GM19239 (cell line): Measurements from ENCODE around the gene SYNPR.

Source experiments
- DNase-seq: peaks from one replicate; pipeline ENCODE4 v3.0.0; 2011; ENCODE audit warnings: low spot score; ENCODE audit not compliant: insufficient read length
- FAIRE-seq: peaks from 2 replicates; lab custom pipeline; 2011; peaks lifted over from hg19 to GRCh38; lab: Jason Lieb, UNC

Gene SYNPR

DNA sequence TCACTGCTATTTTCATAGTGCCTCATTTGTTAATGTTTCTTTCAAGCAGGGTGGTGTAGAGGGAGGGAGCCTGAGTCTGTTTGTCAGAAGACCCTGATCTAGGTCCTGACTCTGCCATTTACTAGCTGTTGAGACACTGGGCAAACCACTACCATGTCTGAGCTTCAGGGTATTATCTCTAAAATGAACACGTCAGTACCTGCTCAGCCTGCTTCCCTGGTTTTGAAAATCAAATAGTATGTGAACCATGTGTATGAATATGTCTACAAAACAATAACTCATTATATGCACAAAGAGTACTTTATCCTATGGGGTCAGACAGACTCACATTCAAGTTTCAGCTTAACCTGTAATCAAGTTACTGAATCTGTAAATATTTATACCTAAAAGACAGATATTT, 25.1 kb downstream of the SYNPR start:
- no peak for FAIRE-seq

GRCh38 chr3:63304421-63304820, 26.3 kb downstream of the SYNPR start:
- DNase-seq: no peak

More for the DNA sequence above, 25.1 kb downstream of the SYNPR start:
- DNase-seq: no peak

GRCh38 chr3:63308072-63308471, 30.0 kb downstream of the SYNPR start:
- FAIRE-seq (no peak), DNase-seq (no peak)

More at GRCh38 chr3:63304421-63304820, 26.3 kb downstream of the SYNPR start:
- no peak for FAIRE-seq

DNA sequence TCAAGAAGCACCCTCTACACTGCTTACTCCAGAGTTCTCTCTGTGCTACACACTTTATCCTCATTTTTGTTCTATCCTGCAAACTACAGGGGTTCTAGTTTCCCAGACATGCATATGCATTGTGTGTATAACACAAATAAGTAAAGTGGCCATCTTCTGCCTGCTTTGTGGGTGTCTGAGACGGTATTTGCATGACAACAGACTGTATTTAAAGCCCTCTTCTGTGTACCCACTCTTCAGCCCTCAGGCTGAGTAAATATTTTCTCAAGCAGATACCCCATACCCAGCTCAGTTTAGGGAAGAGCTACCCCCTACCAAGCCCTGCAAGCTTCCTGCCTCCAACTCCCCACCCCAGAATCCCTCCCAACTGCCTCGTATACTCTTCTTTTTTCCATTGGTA, 31.7 kb downstream of the SYNPR start:
- FAIRE-seq: no peak
- DNase-seq: no peak

DNA sequence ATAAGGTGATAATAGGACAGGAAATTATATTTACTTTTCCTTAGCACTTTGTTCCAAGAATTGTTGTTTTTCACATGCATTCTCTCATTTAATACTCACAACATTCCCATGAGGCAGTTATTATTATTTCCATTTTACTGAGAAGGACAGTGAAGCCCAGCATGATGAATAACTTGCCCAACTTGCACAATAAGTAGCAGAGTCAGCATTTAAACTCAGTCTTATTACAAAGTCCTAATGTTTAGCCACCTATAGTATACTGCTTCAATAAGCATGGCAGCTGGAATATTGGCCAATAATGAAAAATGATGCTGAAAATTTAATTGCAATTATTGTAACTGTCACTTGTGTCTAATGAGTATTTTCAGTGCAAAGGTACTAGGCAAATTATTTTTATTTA, 45.7 kb downstream of the SYNPR start:
- FAIRE-seq (no peak), DNase-seq (no peak)

DNA sequence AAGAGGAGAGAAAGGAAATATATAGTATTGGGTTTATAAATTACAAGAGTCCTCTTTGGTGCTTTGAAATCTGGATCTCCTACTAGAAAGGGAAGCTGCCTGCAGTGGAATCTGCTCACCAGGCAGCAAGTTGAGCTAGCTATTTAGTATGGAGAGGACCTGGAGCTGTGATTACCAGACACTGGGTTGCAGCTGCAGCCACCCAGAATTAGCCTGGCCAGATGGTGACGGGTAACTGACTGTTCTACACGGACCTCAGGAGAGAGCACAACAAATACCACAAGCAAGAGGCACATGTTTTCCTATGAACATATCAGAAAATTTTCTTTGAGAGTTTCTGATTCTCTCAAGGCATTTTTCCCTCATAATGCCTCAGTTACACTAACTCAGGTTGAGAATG, 46.5 kb downstream of the SYNPR start:
- no peak for FAIRE-seq
- DNase-seq: no peak

DNA sequence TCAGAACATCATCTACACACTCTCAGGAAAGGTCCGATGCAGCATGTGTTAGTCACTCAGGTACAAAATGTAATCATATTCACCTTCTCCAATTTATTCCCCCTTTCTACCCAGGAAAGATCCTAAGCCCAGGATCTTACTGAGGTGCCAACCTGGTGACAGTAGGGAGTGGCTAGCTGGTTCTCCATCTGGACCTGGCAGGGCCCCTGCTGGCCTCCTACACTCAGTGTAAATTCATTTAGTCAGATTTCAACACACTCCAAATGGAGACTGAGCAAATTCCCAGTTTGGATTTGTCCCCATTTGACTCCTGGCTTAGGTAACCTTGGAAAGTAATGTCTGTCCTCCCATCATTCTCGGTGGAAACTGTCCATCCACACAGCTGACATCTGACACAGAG, 47.3 kb downstream of the SYNPR start:
- DNase-seq (no peak), FAIRE-seq (no peak)

GRCh38 chr3:63328365-63328764, 50.3 kb downstream of the SYNPR start:
- FAIRE-seq (no peak), DNase-seq (no peak)

DNA sequence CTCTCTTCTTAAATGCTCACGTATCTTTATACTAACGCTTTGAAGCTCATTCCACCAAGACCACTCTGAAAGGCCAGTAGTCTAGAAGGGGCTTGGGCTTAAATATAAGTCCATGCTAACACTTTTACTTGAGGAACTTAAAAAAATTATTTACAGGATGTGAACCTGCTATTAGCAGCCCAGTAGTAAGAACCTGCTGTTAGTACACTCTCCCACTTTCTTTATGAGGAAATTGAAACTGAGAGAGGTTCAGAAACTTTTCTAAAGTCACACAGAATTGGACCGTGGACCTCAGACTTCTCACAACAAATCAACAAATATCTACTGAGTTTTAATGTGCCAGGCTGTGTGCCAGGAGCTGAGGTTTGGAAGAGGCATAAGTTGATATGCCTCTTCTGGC, 53.4 kb downstream of the SYNPR start:
- FAIRE-seq (peak; percentile 61), DNase-seq (no peak)

DNA sequence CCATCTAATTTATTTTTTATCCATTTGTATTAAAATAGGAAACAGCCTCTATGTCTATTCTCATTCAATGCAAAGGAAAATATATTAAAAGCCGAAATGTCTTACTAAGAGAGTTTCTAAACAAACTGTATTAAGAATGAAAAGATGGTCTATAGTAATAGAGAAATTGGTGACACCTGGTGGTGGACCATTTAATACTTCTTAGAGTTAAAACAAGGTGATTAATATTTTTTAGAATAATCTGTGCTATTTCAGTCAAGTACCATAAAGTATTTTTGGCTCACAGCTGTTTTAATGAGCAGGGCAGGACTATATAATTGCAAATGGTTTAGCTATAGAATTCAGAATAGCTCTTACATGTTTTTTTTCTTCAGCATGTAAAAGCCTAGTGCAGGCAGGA, 55.7 kb downstream of the SYNPR start:
- FAIRE-seq: no peak
- DNase-seq: no peak

- FAIRE-seq (no peak), DNase-seq (no peak)
These were observed 60.2 kb downstream of the SYNPR start for GRCh38 chr3:63338351-63338750.

DNA sequence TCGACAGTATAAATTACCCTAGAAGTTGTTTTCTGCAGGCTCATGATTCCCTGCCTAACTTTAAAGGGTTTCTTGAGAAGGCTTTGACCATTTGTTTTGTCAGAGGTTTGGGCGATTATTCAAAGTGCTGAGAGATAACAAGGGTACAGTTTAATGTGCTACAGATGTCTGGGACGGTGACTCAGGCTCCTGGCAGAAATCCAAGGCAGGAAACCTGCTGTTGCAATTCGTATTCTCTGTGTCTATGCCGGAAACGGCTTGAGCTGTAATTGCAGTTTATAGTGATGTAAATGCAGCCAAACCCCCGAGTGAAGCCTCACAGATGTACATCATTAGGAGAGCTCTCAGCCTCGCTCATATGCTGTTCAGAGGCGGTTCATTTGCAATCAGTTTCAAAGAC, 65.6 kb downstream of the SYNPR start:
- no peak for DNase-seq
- no peak for FAIRE-seq

DNA sequence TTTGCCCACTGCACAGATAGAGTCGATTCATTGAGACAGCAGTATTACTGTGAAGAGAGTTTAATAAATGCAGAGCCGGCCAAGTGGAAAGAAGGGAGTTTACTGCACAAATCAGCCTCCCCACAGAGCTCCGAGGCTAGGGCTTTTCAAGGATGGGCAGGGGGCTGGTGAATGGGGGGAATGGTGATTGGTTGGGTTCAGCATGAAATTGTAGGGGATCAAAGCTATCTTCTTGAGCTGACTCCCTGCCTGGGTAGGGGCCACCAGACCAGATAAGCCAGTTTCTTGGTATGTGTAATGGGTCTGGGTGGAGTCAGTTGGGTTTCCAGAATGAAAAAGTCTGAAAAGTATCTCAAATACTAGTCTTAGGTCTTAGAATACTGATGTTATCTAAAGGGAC, 66.6 kb downstream of the SYNPR start:
- FAIRE-seq (no peak), DNase-seq (no peak)

- no peak for FAIRE-seq
- peak; percentile 16 for DNase-seq
These were observed 71.8 kb downstream of the SYNPR start for GRCh38 chr3:63349583-63350573.

- peak; percentile 89 for FAIRE-seq
- DNase-seq: peak; percentile 18
These were observed 73.3 kb downstream of the SYNPR start for GRCh38 chr3:63351159-63352007.

DNA sequence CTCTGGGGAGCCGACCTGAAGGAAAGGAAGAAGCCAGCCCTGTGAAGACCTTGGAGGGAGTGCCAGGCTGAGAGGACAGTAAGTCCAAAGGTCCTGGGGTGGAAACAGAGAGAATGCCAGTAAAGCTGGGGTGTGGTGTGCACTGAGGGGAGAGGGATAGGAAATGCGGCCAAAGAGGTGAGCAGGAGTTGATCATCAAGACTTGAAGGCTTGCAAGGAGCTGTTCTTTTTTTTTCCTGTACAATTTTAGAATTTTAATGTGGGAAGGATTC, 73.8 kb downstream of the SYNPR start:
- DNase-seq: no peak
- no peak for FAIRE-seq

GRCh38 chr3:63353383-63353782, 75.3 kb downstream of the SYNPR start:
- FAIRE-seq: no peak
- DNase-seq: no peak

DNA sequence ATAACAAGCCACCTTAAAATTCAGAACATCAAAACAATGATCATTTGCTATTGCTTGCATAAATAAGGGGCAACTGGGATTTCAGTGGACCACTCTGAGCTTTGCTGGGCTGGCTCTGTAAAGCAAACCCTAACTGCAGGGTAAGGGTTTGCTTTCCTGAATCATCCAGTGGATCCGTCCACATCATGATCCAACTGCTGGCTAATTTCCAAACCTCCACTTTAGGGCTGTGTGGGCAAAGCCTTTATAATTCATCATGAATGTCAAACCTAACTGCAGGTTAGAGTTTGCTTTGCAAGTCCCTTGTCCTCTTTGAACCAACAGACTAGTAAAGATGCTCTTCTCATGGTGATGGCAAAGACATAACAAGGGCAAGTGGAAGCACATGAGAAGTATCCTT, 76.1 kb downstream of the SYNPR start:
- FAIRE-seq (no peak), DNase-seq (no peak)

DNA sequence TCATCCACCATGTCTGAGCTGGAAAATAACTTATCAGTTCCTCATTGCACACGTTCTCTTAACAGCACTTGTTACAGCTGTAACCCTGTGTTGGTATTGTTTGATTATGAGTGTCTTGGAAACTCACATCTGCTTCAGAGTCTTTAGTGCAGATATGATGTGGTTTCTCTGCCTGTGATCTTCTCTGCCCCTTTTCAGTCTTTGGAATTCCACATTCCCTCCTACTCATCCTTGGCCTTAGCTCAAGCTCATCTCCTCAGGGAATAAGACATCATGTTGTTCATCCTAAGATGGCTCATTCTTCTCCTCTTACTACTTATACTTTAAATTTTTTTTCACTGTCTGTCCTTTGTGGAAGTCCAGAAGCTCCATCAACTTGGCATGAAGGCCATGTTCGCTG, 77.7 kb downstream of the SYNPR start:
- no peak for FAIRE-seq

DNA sequence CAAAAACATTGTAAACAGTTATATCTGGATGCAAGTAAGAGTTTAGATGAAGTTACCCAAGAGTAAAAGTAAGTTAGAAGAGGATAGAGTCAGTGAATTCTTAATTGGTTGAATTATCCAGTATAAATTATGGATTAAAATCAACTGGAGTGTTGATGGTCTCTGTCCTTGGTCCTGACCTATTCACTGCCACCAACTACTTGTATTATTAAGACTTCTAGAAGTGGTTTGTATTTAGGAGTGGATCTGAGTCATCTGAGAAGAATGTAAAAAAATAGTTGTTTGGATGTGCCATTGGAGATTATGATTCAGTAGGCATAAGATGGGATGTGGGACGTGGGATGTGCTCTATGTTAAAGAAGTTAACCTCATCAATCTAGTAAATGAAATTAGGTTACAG, 86.4 kb downstream of the SYNPR start:
- no peak for DNase-seq
- no peak for FAIRE-seq

More for the DNA sequence above, 77.7 kb downstream of the SYNPR start:
- no peak for DNase-seq

GRCh38 chr3:63364910-63365309, 86.8 kb downstream of the SYNPR start:
- FAIRE-seq (no peak), DNase-seq (no peak)
